ENCODE data around the gene ZNF316.

Gene ZNF316

GRCh38 chr7:6608794-6609193 is 28.3 kb upstream of the ZNF316 start:
- H3K9me3 ChIP-seq (ENCODE audit: low read length): no peaks in the 10 kb centered on the region
- no peak overlapping the region for H3K4me3 ChIP-seq (ENCODE audit: low read depth in 1 of 2, low read length in 2 of 2)
- H3K9ac ChIP-seq (ENCODE audit: low read length): no peak overlapping the region
- no peaks in the 10 kb centered on the region for H3K4me1 ChIP-seq (ENCODE audit: insufficient read depth, low read length)
- no peak overlapping the region for H3K27ac ChIP-seq (ENCODE audit: low read depth, low read length)
- no peaks in the 10 kb centered on the region for H3K36me3 ChIP-seq (ENCODE audit: insufficient read depth, low read length)
- no peaks in the 10 kb centered on the region for H3K27me3 ChIP-seq (ENCODE audit: control insufficient read depth in 1 of 2, insufficient read depth in 2 of 2, low read length in 2 of 2)

- Histone ChIP-seq H3K27ac (ENCODE audit: low read depth, low read length) (no peak overlapping the region), H3K4me1 (ENCODE audit: insufficient read depth, low read length) (no peaks in the 10 kb centered on the region), H3K9ac (ENCODE audit: low read length) (no peak overlapping the region), H3K9me3 (ENCODE audit: low read length) (no peaks in the 10 kb centered on the region), H3K27me3 (ENCODE audit: control insufficient read depth in 1 of 2, insufficient read depth in 2 of 2, low read length in 2 of 2) (no peaks in the 10 kb centered on the region), H3K36me3 (ENCODE audit: insufficient read depth, low read length) (no peaks in the 10 kb centered on the region), H3K4me3 (ENCODE audit: low read depth in 1 of 2, low read length in 2 of 2) (no peak overlapping the region)
Observed at GRCh38 chr7:6612819-6613218, 24.3 kb upstream of the ZNF316 start.

GRCh38 chr7:6613706-6614105 is 23.4 kb upstream of the ZNF316 start:
- Histone ChIP-seq H3K4me3 (ENCODE audit: low read depth in 1 of 2, low read length in 2 of 2) (no peak overlapping the region), H3K9me3 (ENCODE audit: low read length) (no peaks in the 10 kb centered on the region), H3K9ac (ENCODE audit: low read length) (no peak overlapping the region), H3K27me3 (ENCODE audit: control insufficient read depth in 1 of 2, insufficient read depth in 2 of 2, low read length in 2 of 2) (no peaks in the 10 kb centered on the region), H3K36me3 (ENCODE audit: insufficient read depth, low read length) (no peaks in the 10 kb centered on the region), H3K4me1 (ENCODE audit: insufficient read depth, low read length) (no peaks in the 10 kb centered on the region), H3K27ac (ENCODE audit: low read depth, low read length) (no peak overlapping the region)

- no peaks in the 10 kb centered on the region for H3K4me1 ChIP-seq (ENCODE audit: insufficient read depth, low read length)
- no peaks in the 10 kb centered on the region for H3K27me3 ChIP-seq (ENCODE audit: control insufficient read depth in 1 of 2, insufficient read depth in 2 of 2, low read length in 2 of 2)
- H3K9ac ChIP-seq (ENCODE audit: low read length): no peak within 1 kb of the TSS
- peak within 1 kb of the TSS; percentile 68 to 89 for H3K4me3 ChIP-seq (ENCODE audit: low read depth in 1 of 2, low read length in 2 of 2)
- H3K27ac ChIP-seq (ENCODE audit: low read depth, low read length): peak within 1 kb of the TSS; percentile 72
- peaks cover 5% of the 10 kb centered on the region for H3K36me3 ChIP-seq (ENCODE audit: insufficient read depth, low read length)
- no peaks in the 10 kb centered on the region for H3K9me3 ChIP-seq (ENCODE audit: low read length)
Observed at GRCh38 chr7:6614953-6615722, 22.0 kb upstream of the ZNF316 start, which contains the start of gene ZNF853. ZNF853 (plus strand) TSS chr7:6615610; CDS start chr7:6616175, 565 bp downstream.

GRCh38 chr7:6615723-6616555 is 21.2 kb upstream of the ZNF316 start:
- peak overlapping the region; percentile 52 for H3K27ac ChIP-seq (ENCODE audit: low read depth, low read length)

GRCh38 chr7:6616854-6617643 is 20.1 kb upstream of the ZNF316 start:
- Histone ChIP-seq H3K4me3 (ENCODE audit: low read depth in 1 of 2, low read length in 2 of 2) (no peak overlapping the region), H3K27ac (ENCODE audit: low read depth, low read length) (no peak overlapping the region), H3K27me3 (ENCODE audit: control insufficient read depth in 1 of 2, insufficient read depth in 2 of 2, low read length in 2 of 2) (no peaks in the 10 kb centered on the region), H3K4me1 (ENCODE audit: insufficient read depth, low read length) (no peaks in the 10 kb centered on the region), H3K9ac (ENCODE audit: low read length) (no peak overlapping the region), H3K36me3 (ENCODE audit: insufficient read depth, low read length) (peaks cover 14% of the 10 kb centered on the region), H3K9me3 (ENCODE audit: low read length) (no peaks in the 10 kb centered on the region)

More at GRCh38 chr7:6615723-6616555, 21.2 kb upstream of the ZNF316 start:
- Histone ChIP-seq H3K9ac (ENCODE audit: low read length) (no peak overlapping the region), H3K4me1 (ENCODE audit: insufficient read depth, low read length) (no peaks in the 10 kb centered on the region), H3K9me3 (ENCODE audit: low read length) (no peaks in the 10 kb centered on the region), H3K27me3 (ENCODE audit: control insufficient read depth in 1 of 2, insufficient read depth in 2 of 2, low read length in 2 of 2) (no peaks in the 10 kb centered on the region), H3K36me3 (ENCODE audit: insufficient read depth, low read length) (peaks cover 5% of the 10 kb centered on the region), H3K4me3 (ENCODE audit: low read depth in 1 of 2, low read length in 2 of 2) (peak overlapping the region; percentile 68 to 89)

- H3K36me3 ChIP-seq (ENCODE audit: insufficient read depth, low read length): peaks cover 14% of the 10 kb centered on the region
Observed at GRCh38 chr7:6618621-6619020, 18.5 kb upstream of the ZNF316 start.

GRCh38 chr7:6619961-6620360 is 17.2 kb upstream of the ZNF316 start:
- peaks cover 14% of the 10 kb centered on the region for H3K36me3 ChIP-seq (ENCODE audit: insufficient read depth, low read length)

More at GRCh38 chr7:6618621-6619020, 18.5 kb upstream of the ZNF316 start:
- Histone ChIP-seq H3K9ac (ENCODE audit: low read length) (no peak overlapping the region), H3K4me3 (ENCODE audit: low read depth in 1 of 2, low read length in 2 of 2) (no peak overlapping the region), H3K9me3 (ENCODE audit: low read length) (no peaks in the 10 kb centered on the region), H3K4me1 (ENCODE audit: insufficient read depth, low read length) (no peaks in the 10 kb centered on the region), H3K27me3 (ENCODE audit: control insufficient read depth in 1 of 2, insufficient read depth in 2 of 2, low read length in 2 of 2) (no peaks in the 10 kb centered on the region), H3K27ac (ENCODE audit: low read depth, low read length) (no peak overlapping the region)

GRCh38 chr7:6621195-6622133 is 15.7 kb upstream of the ZNF316 start:
- H3K9me3 ChIP-seq (ENCODE audit: low read length): no peaks in the 10 kb centered on the region
- H3K9ac ChIP-seq (ENCODE audit: low read length): no peak overlapping the region
- H3K4me3 ChIP-seq (ENCODE audit: low read depth in 1 of 2, low read length in 2 of 2): no peak overlapping the region
- H3K36me3 ChIP-seq (ENCODE audit: insufficient read depth, low read length): peaks cover 14% of the 10 kb centered on the region
- H3K27ac ChIP-seq (ENCODE audit: low read depth, low read length): no peak overlapping the region
- H3K27me3 ChIP-seq (ENCODE audit: control insufficient read depth in 1 of 2, insufficient read depth in 2 of 2, low read length in 2 of 2): no peaks in the 10 kb centered on the region
- no peaks in the 10 kb centered on the region for H3K4me1 ChIP-seq (ENCODE audit: insufficient read depth, low read length)

More at GRCh38 chr7:6619961-6620360, 17.2 kb upstream of the ZNF316 start:
- Histone ChIP-seq H3K9me3 (ENCODE audit: low read length) (no peaks in the 10 kb centered on the region), H3K4me1 (ENCODE audit: insufficient read depth, low read length) (no peaks in the 10 kb centered on the region), H3K4me3 (ENCODE audit: low read depth in 1 of 2, low read length in 2 of 2) (no peak overlapping the region), H3K27me3 (ENCODE audit: control insufficient read depth in 1 of 2, insufficient read depth in 2 of 2, low read length in 2 of 2) (no peaks in the 10 kb centered on the region), H3K27ac (ENCODE audit: low read depth, low read length) (no peak overlapping the region), H3K9ac (ENCODE audit: low read length) (no peak overlapping the region)

- Histone ChIP-seq H3K9me3 (ENCODE audit: low read length) (no peaks in the 10 kb centered on the region), H3K36me3 (ENCODE audit: insufficient read depth, low read length) (peaks cover 14% of the 10 kb centered on the region), H3K27ac (ENCODE audit: low read depth, low read length) (no peak overlapping the region), H3K4me3 (ENCODE audit: low read depth in 1 of 2, low read length in 2 of 2) (no peak overlapping the region), H3K9ac (ENCODE audit: low read length) (no peak overlapping the region), H3K4me1 (ENCODE audit: insufficient read depth, low read length) (no peaks in the 10 kb centered on the region), H3K27me3 (ENCODE audit: control insufficient read depth in 1 of 2, insufficient read depth in 2 of 2, low read length in 2 of 2) (no peaks in the 10 kb centered on the region)
Observed at GRCh38 chr7:6622134-6622710, 14.9 kb upstream of the ZNF316 start.
